ENCODE results near the gene ADNP2.

The ADNP2 gene

DNA sequence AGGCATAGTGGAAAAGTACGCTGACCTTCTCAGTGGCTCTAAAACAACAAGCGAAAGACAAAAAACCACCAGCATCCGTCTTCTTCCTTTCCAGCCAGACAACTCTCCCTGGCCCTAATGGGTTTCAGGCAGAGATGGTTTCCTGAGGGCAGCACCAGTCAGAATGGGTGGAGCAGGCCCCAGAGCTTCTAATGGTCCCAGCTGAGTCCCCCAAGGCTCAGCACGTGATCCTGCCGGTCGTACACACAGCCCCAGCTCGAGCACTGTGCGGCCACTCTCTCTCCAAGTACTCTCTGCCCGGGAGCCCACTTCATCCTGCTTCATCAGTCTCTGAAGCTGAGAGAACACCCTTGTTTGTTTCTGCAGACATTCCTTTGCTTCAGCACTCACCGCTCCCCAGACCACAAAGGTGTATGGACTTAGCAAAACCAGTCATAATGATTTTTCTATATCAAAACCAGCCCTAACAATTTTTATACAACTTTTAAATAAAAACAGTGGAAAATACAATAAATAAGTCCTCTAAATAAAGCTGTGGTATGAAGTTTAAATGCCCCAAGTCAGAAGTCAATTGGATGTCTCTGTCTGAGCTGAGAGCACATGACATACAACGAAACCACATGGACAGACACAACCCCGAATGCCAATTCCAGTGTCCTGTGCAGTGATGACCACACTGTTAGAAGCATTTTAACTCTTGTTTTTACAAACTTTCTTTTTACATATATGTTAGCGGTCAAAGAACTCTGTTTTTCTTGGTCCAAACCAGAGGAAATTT lies 74.4 kb downstream of the ADNP2 start:
- Histone ChIP-seq H4K91ac (ENCODE audit: low read depth, low read length, poor library complexity) (no peak overlapping the region), H3K18ac (ENCODE audit: low read length) (no peak overlapping the region), H2BK15ac (ENCODE audit: low read length) (no peak overlapping the region), H3K27me3 (ENCODE audit: control insufficient read depth in 3 of 3, insufficient read depth in 3 of 3, low read depth in 1 of 3, low read length in 3 of 3) (no peaks in the 10 kb centered on the region), H3K14ac (ENCODE audit: low read length) (no peak overlapping the region), H3K4me3 (ENCODE audit: low read length in 2 of 2) (no peak overlapping the region), H3K9me3 (replicated peaks in 1 of 2; ENCODE audit: control insufficient read depth in 2 of 2, insufficient read depth in 1 of 2, low read depth in 1 of 2, low read length in 2 of 2) (peaks cover 0 to 5% of the 10 kb centered on the region in 2 donors), H3K9ac (ENCODE audit: low read depth, low read length, poor library complexity) (no peak overlapping the region), H3K23ac (ENCODE audit: low read depth, low read length, poor library complexity) (no peak overlapping the region), H2BK120ac (ENCODE audit: low read depth, low read length) (no peak overlapping the region), H2BK12ac (ENCODE audit: low read length) (no peak overlapping the region), H3K36me3 (replicated peaks in 1 of 2; ENCODE audit: control insufficient read depth in 2 of 2, insufficient read depth in 2 of 2, low read length in 2 of 2) (peaks cover 0 to 12% of the 10 kb centered on the region in 2 donors), H2BK5ac (ENCODE audit: low read length) (no peak overlapping the region), H3K4me2 (ENCODE audit: insufficient read depth, low read length, poor library complexity, severe bottlenecking) (no peak overlapping the region), H2AK5ac (ENCODE audit: low read depth, low read length) (no peak overlapping the region), H3K79me1 (ENCODE audit: low read depth, low read length) (peaks cover 8% of the 10 kb centered on the region), H2AFZ (ENCODE audit: low read length) (no peak overlapping the region), H3K4me1 (ENCODE audit: control insufficient read depth in 2 of 2, insufficient read depth in 1 of 2, low read depth in 1 of 2, low read length in 2 of 2) (peaks cover 0 to 1% of the 10 kb centered on the region in 2 donors), H4K8ac (ENCODE audit: low read depth, low read length) (no peak overlapping the region), H3K27ac (replicated peaks; ENCODE audit: low read length) (no peak overlapping the region), H3K4ac (ENCODE audit: low read length) (no peak overlapping the region)
- no CpG with 5 or more reads among the region's 13 CpGs for WGBS, 2 donors (ENCODE audit: extremely low coverage in 2 of 2, insufficient read length in 2 of 2, insufficient replicate concordance in 1 of 2)
- DNase-seq (ENCODE audit: low spot score): no peak

DNA sequence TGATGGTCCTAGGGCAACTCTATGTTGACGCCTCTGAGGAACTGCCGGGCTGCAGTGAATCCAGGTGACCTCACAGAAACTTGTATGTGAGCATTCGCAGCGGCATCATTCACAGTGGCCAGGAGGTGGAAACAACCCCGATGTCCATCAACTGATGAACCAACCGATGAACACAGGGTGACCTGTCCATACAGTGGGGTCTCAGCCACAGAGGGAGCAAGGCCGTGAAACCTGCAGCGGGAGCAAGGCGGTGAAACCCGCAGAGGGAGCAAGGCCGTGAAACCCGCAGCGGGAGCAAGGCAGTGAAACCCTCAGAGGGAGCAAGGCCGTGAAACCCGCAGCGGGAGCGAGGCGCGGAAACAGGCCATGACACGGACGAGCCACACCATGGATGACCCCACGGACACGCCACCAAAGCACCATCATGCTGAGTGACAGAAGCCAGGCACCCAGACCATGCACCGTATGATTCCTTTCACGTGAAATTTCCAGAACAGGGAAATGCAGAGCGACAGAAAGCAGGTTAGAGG lies 75.2 kb downstream of the ADNP2 start:
- H3K14ac ChIP-seq (ENCODE audit: low read length): no peak overlapping the region
- no peak overlapping the region for H3K27ac ChIP-seq (replicated peaks; ENCODE audit: low read length)
- no peak overlapping the region for H2BK15ac ChIP-seq (ENCODE audit: low read length)
- H3K4me2 ChIP-seq (ENCODE audit: insufficient read depth, low read length, poor library complexity, severe bottlenecking): no peak overlapping the region
- peaks cover 0 to 1% of the 10 kb centered on the region in 2 donors for H3K4me1 ChIP-seq (ENCODE audit: control insufficient read depth in 2 of 2, insufficient read depth in 1 of 2, low read depth in 1 of 2, low read length in 2 of 2)
- no peak overlapping the region for H2AFZ ChIP-seq (ENCODE audit: low read length)
- peaks cover 9% of the 10 kb centered on the region for H3K79me1 ChIP-seq (ENCODE audit: low read depth, low read length)
- no peak overlapping the region for H3K4ac ChIP-seq (ENCODE audit: low read length)
- no peak overlapping the region for H3K23ac ChIP-seq (ENCODE audit: low read depth, low read length, poor library complexity)
- H3K9ac ChIP-seq (ENCODE audit: low read depth, low read length, poor library complexity): no peak overlapping the region
- H3K18ac ChIP-seq (ENCODE audit: low read length): no peak overlapping the region
- WGBS, 2 donors (ENCODE audit: extremely low coverage in 2 of 2, insufficient read length in 2 of 2, insufficient replicate concordance in 1 of 2): no CpG with 5 or more reads among the region's 26 CpGs
- peaks cover 0 to 9% of the 10 kb centered on the region in 2 donors for H3K36me3 ChIP-seq (replicated peaks in 1 of 2; ENCODE audit: control insufficient read depth in 2 of 2, insufficient read depth in 2 of 2, low read length in 2 of 2)
- no peak overlapping the region for H2BK120ac ChIP-seq (ENCODE audit: low read depth, low read length)
- peaks cover 0 to 5% of the 10 kb centered on the region in 2 donors for H3K9me3 ChIP-seq (replicated peaks in 1 of 2; ENCODE audit: control insufficient read depth in 2 of 2, insufficient read depth in 1 of 2, low read depth in 1 of 2, low read length in 2 of 2)
- no peaks in the 10 kb centered on the region for H3K27me3 ChIP-seq (ENCODE audit: control insufficient read depth in 3 of 3, insufficient read depth in 3 of 3, low read depth in 1 of 3, low read length in 3 of 3)
- H2AK5ac ChIP-seq (ENCODE audit: low read depth, low read length): no peak overlapping the region
- no peak overlapping the region for H2BK12ac ChIP-seq (ENCODE audit: low read length)
- no peak for DNase-seq (ENCODE audit: low spot score)
- H2BK5ac ChIP-seq (ENCODE audit: low read length): no peak overlapping the region
- no peak overlapping the region for H4K91ac ChIP-seq (ENCODE audit: low read depth, low read length, poor library complexity)
- H4K8ac ChIP-seq (ENCODE audit: low read depth, low read length): no peak overlapping the region
- no peak overlapping the region for H3K4me3 ChIP-seq (ENCODE audit: low read length in 2 of 2)

DNA sequence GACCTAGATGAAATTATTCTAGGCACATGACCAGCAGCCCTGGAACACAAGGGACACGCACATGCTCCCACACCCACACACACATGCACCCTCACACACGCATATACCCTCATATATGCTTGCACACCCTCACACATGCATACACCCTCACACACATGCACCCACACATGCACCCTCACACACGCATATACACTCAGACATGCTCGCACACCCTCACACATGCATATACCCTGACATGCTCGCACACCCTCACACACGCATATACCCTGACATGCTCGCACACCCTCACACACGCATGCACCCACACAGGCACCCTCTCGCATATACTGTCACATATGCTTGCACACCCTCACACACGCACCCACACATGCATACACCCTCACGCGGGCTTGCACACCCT lies 76.5 kb downstream of the ADNP2 start:
- H3K4me2 ChIP-seq (ENCODE audit: insufficient read depth, low read length, poor library complexity, severe bottlenecking): no peak overlapping the region
- H3K79me1 ChIP-seq (ENCODE audit: low read depth, low read length): peaks cover 10% of the 10 kb centered on the region
- no peak overlapping the region for H4K91ac ChIP-seq (ENCODE audit: low read depth, low read length, poor library complexity)
- H3K4ac ChIP-seq (ENCODE audit: low read length): no peak overlapping the region
- H2BK120ac ChIP-seq (ENCODE audit: low read depth, low read length): no peak overlapping the region
- H3K23ac ChIP-seq (ENCODE audit: low read depth, low read length, poor library complexity): peak overlapping the region; percentile 77
- H3K27ac ChIP-seq (replicated peaks; ENCODE audit: low read length): no peak overlapping the region
- H3K9me3 ChIP-seq (replicated peaks in 1 of 2; ENCODE audit: control insufficient read depth in 2 of 2, insufficient read depth in 1 of 2, low read depth in 1 of 2, low read length in 2 of 2): peaks cover 0 to 5% of the 10 kb centered on the region in 2 donors
- no peak overlapping the region for H2BK5ac ChIP-seq (ENCODE audit: low read length)
- peaks cover 3 to 14% of the 10 kb centered on the region in 2 donors for H3K36me3 ChIP-seq (replicated peaks in 1 of 2; ENCODE audit: control insufficient read depth in 2 of 2, insufficient read depth in 2 of 2, low read length in 2 of 2)
- H3K4me1 ChIP-seq (ENCODE audit: control insufficient read depth in 2 of 2, insufficient read depth in 1 of 2, low read depth in 1 of 2, low read length in 2 of 2): peaks cover 0 to 1% of the 10 kb centered on the region in 2 donors
- no CpG with 5 or more reads among the region's 12 CpGs for WGBS, 2 donors (ENCODE audit: extremely low coverage in 2 of 2, insufficient read length in 2 of 2, insufficient replicate concordance in 1 of 2)
- H3K9ac ChIP-seq (ENCODE audit: low read depth, low read length, poor library complexity): no peak overlapping the region
- no peak overlapping the region for H3K18ac ChIP-seq (ENCODE audit: low read length)
- DNase-seq (ENCODE audit: low spot score): no peak
- peak overlapping the region; percentile 57 for H4K8ac ChIP-seq (ENCODE audit: low read depth, low read length)
- no peak overlapping the region for H3K14ac ChIP-seq (ENCODE audit: low read length)
- no peak overlapping the region for H2BK12ac ChIP-seq (ENCODE audit: low read length)
- peak overlapping the region in 1 of 2 donors; percentile 46 for H3K4me3 ChIP-seq (ENCODE audit: low read length in 2 of 2)
- no peak overlapping the region for H2AFZ ChIP-seq (ENCODE audit: low read length)
- H2BK15ac ChIP-seq (ENCODE audit: low read length): no peak overlapping the region
- H2AK5ac ChIP-seq (ENCODE audit: low read depth, low read length): no peak overlapping the region
- H3K27me3 ChIP-seq (ENCODE audit: control insufficient read depth in 3 of 3, insufficient read depth in 3 of 3, low read depth in 1 of 3, low read length in 3 of 3): no peaks in the 10 kb centered on the region

- Histone ChIP-seq H3K27ac (replicated peaks; ENCODE audit: low read length) (no peak overlapping the region), H3K4me2 (ENCODE audit: insufficient read depth, low read length, poor library complexity, severe bottlenecking) (no peak overlapping the region), H3K79me1 (ENCODE audit: low read depth, low read length) (peaks cover 10% of the 10 kb centered on the region), H3K14ac (ENCODE audit: low read length) (no peak overlapping the region), H2BK15ac (ENCODE audit: low read length) (no peak overlapping the region), H3K18ac (ENCODE audit: low read length) (no peak overlapping the region), H3K4me1 (ENCODE audit: control insufficient read depth in 2 of 2, insufficient read depth in 1 of 2, low read depth in 1 of 2, low read length in 2 of 2) (peaks cover 0 to 1% of the 10 kb centered on the region in 2 donors), H3K23ac (ENCODE audit: low read depth, low read length, poor library complexity) (no peak overlapping the region), H3K36me3 (replicated peaks in 1 of 2; ENCODE audit: control insufficient read depth in 2 of 2, insufficient read depth in 2 of 2, low read length in 2 of 2) (peaks cover 4 to 28% of the 10 kb centered on the region in 2 donors), H3K4ac (ENCODE audit: low read length) (no peak overlapping the region), H4K91ac (ENCODE audit: low read depth, low read length, poor library complexity) (no peak overlapping the region), H4K8ac (ENCODE audit: low read depth, low read length) (no peak overlapping the region), H3K27me3 (ENCODE audit: control insufficient read depth in 3 of 3, insufficient read depth in 3 of 3, low read depth in 1 of 3, low read length in 3 of 3) (no peaks in the 10 kb centered on the region), H2BK12ac (ENCODE audit: low read length) (no peak overlapping the region), H3K9ac (ENCODE audit: low read depth, low read length, poor library complexity) (no peak overlapping the region), H3K9me3 (replicated peaks in 1 of 2; ENCODE audit: control insufficient read depth in 2 of 2, insufficient read depth in 1 of 2, low read depth in 1 of 2, low read length in 2 of 2) (peaks cover 0 to 5% of the 10 kb centered on the region in 2 donors), H2AFZ (ENCODE audit: low read length) (no peak overlapping the region), H2BK120ac (ENCODE audit: low read depth, low read length) (no peak overlapping the region), H2AK5ac (ENCODE audit: low read depth, low read length) (no peak overlapping the region), H2BK5ac (ENCODE audit: low read length) (no peak overlapping the region), H3K4me3 (ENCODE audit: low read length in 2 of 2) (no peak overlapping the region)
- WGBS, 2 donors (ENCODE audit: extremely low coverage in 2 of 2, insufficient read length in 2 of 2, insufficient replicate concordance in 1 of 2): no CpG with 5 or more reads among the region's 19 CpGs
- DNase-seq (ENCODE audit: low spot score): no peak
These were observed 79.0 kb downstream of the ADNP2 start for GRCh38 chr18:80187956-80188642.

All from neuronal stem cell (in vitro differentiated cells).